OCI-LY1 (cell line): ENCODE data around the gene RSPRY1.
"Not testable (repeated sequence)": the region's sequence is repeated elsewhere in the genome, so short reads cannot be mapped to it uniquely, and the experiment has no call there.

Source experiments
- H2AFZ ChIP-seq: fragments of 200-600 bp; sonication (generic), shearing (Covaris generic); 2 replicates; pipeline ENCODE4 v1.6.0; 2014; ENCODE audit warnings: antibody characterized with exemption, mild to moderate bottlenecking, low read length
- H3F3A ChIP-seq: fragments of 200-600 bp; sonication (generic), shearing (Covaris generic); 2 replicates; pipeline ENCODE4 v1.6.0; 2014; ENCODE audit warnings: mild to moderate bottlenecking, antibody characterized with exemption, low read length, moderate library complexity; ENCODE audit not compliant: insufficient read depth
- H3K27ac ChIP-seq: fragments of 200-600 bp; sonication (generic); 2 replicates; pipeline ENCODE4 v1.5.1; 2014; ENCODE audit warnings: low read length, mixed run types, mild to moderate bottlenecking, low read depth; ENCODE audit not compliant: poor library complexity, severe bottlenecking
- H3K27me3 ChIP-seq: fragments of 200-600 bp; sonication (generic); 2 replicates; pipeline ENCODE4 v1.6.0; 2014; ENCODE audit warnings: antibody characterized with exemption, mild to moderate bottlenecking, low read length, moderate library complexity; ENCODE audit not compliant: insufficient read depth
- H3K36me3 ChIP-seq: fragments of 200-600 bp; sonication (generic); 2 replicates; pipeline ENCODE4 v1.6.1; 2014; ENCODE audit warnings: mild to moderate bottlenecking, antibody characterized with exemption, low read length, moderate library complexity, mixed read lengths; ENCODE audit not compliant: insufficient read depth
- H3K4me1 ChIP-seq: fragments of 200-600 bp; sonication (generic); 2 replicates; pipeline ENCODE4 v1.5.1; 2014; ENCODE audit warnings: mild to moderate bottlenecking, low read length, moderate library complexity; ENCODE audit not compliant: insufficient read depth, severe bottlenecking
- H3K4me2 ChIP-seq: fragments of 200-600 bp; sonication (generic), shearing (Covaris generic); 2 replicates; pipeline ENCODE4 v1.6.1; 2014; ENCODE audit warnings: low read length
- H3K4me3 ChIP-seq: fragments of 200-600 bp; sonication (generic); 2 replicates; pipeline ENCODE4 v1.5.1; 2014; ENCODE audit warnings: low read length, low read depth, mild to moderate bottlenecking, mixed read lengths; ENCODE audit not compliant: poor library complexity, severe bottlenecking
- H3K79me2 ChIP-seq: fragments of 200-600 bp; shearing (Covaris generic); 2 replicates; pipeline ENCODE4 v1.6.1; 2016; ENCODE audit warnings: mixed run types, low read length, mixed read lengths; ENCODE audit not compliant: insufficient read depth
- H3K9ac ChIP-seq: fragments of 200-600 bp; sonication (generic), shearing (Covaris generic); 2 replicates; pipeline ENCODE4 v1.6.1; 2014; ENCODE audit warnings: mild to moderate bottlenecking, low read length, mixed read lengths
- H3K9me2 ChIP-seq: fragments of 200-600 bp; sonication (generic), shearing (Covaris generic); 2 replicates; pipeline ENCODE4 v1.6.1; 2014; ENCODE audit warnings: low read depth, mild to moderate bottlenecking, low read length, mixed read lengths
- H3K9me3 ChIP-seq: fragments of 200-600 bp; shearing (Covaris generic); 2 replicates; pipeline ENCODE4 v1.6.1; 2014; ENCODE audit warnings: low read length, mixed read lengths
- H4K20me1 ChIP-seq: fragments of 200-600 bp; sonication (generic), shearing (Covaris generic); 2 replicates; pipeline ENCODE4 v1.6.0; 2016; ENCODE audit warnings: mild to moderate bottlenecking, low read length; ENCODE audit not compliant: insufficient read depth
- EZH2 ChIP-seq: fragments of 200-600 bp; sonication (generic), shearing (Covaris generic); IDR thresholded peaks from 2 replicates; pipeline ENCODE4 v1.8.0; 2017; ENCODE audit warnings: borderline replicate concordance, mixed run types, mild to moderate bottlenecking, antibody characterized with exemption, low read length, moderate library complexity, mixed read lengths
- TF ChIP-seq, protein P1 (sequence below): fragments of 200-600 bp; sonication (generic), shearing (Covaris generic); IDR thresholded peaks from 2 replicates; pipeline ENCODE4 v1.5.1; 2017; ENCODE audit warnings: mild to moderate bottlenecking, antibody characterized with exemption, low read length, moderate library complexity, mixed read lengths

The RSPRY1 gene

GRCh38 chr16:57196286-57196685 is 10.2 kb downstream of the RSPRY1 start:
- Histone ChIP-seq H3K9me3 (no peaks in the 10 kb centered on the region), H3K27ac (no peak overlapping the region), H2AFZ (no peak overlapping the region), H3F3A (no peaks in the 10 kb centered on the region), H3K4me3 (no peak overlapping the region), H3K4me1 (peaks cover 2% of the 10 kb centered on the region), H3K36me3 (peaks cover 5% of the 10 kb centered on the region), H3K27me3 (no peaks in the 10 kb centered on the region), H3K9me2 (no peaks in the 10 kb centered on the region), H4K20me1 (no peaks in the 10 kb centered on the region), H3K79me2 (peaks cover 42% of the 10 kb centered on the region), H3K4me2 (no peak overlapping the region), H3K9ac (no peak overlapping the region)
- TF ChIP-seq, protein P1, sequence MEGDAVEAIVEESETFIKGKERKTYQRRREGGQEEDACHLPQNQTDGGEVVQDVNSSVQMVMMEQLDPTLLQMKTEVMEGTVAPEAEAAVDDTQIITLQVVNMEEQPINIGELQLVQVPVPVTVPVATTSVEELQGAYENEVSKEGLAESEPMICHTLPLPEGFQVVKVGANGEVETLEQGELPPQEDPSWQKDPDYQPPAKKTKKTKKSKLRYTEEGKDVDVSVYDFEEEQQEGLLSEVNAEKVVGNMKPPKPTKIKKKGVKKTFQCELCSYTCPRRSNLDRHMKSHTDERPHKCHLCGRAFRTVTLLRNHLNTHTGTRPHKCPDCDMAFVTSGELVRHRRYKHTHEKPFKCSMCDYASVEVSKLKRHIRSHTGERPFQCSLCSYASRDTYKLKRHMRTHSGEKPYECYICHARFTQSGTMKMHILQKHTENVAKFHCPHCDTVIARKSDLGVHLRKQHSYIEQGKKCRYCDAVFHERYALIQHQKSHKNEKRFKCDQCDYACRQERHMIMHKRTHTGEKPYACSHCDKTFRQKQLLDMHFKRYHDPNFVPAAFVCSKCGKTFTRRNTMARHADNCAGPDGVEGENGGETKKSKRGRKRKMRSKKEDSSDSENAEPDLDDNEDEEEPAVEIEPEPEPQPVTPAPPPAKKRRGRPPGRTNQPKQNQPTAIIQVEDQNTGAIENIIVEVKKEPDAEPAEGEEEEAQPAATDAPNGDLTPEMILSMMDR = no peak

GRCh38 chr16:57196753-57197152 is 10.6 kb downstream of the RSPRY1 start:
- Histone ChIP-seq H3K9me3 (no peaks in the 10 kb centered on the region), H4K20me1 (no peaks in the 10 kb centered on the region), H3K4me1 (peaks cover 2% of the 10 kb centered on the region), H3F3A (no peaks in the 10 kb centered on the region), H3K4me2 (no peak overlapping the region), H3K9ac (no peak overlapping the region), H3K4me3 (no peak overlapping the region), H3K79me2 (peaks cover 37% of the 10 kb centered on the region), H3K27me3 (no peaks in the 10 kb centered on the region), H3K36me3 (peaks cover 5% of the 10 kb centered on the region), H3K9me2 (no peaks in the 10 kb centered on the region), H3K27ac (no peak overlapping the region), H2AFZ (no peak overlapping the region)
- TF ChIP-seq, protein P1 = no peak
- TF ChIP-seq EZH2 = no peak

GRCh38 chr16:57200321-57200720 is 14.2 kb downstream of the RSPRY1 start:
- H3K4me3 ChIP-seq, H3K4me1 ChIP-seq, H3F3A ChIP-seq, H3K27ac ChIP-seq, H3K9ac ChIP-seq, H4K20me1 ChIP-seq, H3K9me2 ChIP-seq, H3K9me3 ChIP-seq, H3K27me3 ChIP-seq, H2AFZ ChIP-seq, H3K4me2 ChIP-seq: not testable (repeated sequence)
- H3K36me3 ChIP-seq = peaks cover 15% of the 10 kb centered on the region
- H3K79me2 ChIP-seq = peaks cover 14% of the 10 kb centered on the region; the same call in 1 of the 2 replicates

DNA sequence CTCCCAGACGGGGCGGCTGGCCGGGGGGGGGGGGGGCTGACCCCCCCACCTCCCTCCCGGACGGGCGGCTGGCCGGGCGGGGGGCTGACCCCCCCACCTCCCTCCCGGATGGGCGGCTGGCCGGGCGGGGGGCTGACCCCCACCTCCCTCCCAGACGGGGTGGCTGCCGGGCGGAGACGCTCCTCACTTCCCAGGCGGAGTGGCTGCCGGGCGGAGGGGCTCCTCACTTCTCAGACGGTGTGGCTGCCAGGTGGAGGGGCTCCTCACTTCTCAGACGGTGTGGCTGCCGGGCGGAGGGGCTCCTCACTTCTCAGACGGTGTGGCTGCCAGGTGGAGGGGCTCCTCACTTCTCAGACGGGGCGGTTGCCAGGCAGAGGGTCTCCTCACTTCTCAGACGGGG is 14.8 kb downstream of the RSPRY1 start:
- not testable (repeated sequence) for H3K27me3 ChIP-seq, H3K9ac ChIP-seq, H3F3A ChIP-seq, H4K20me1 ChIP-seq, H3K9me2 ChIP-seq, H3K4me3 ChIP-seq, H3K4me2 ChIP-seq, H2AFZ ChIP-seq, H3K4me1 ChIP-seq, H3K9me3 ChIP-seq, H3K27ac ChIP-seq
- Histone ChIP-seq H3K36me3 (peaks cover 21% of the 10 kb centered on the region), H3K79me2 (peaks cover 14% of the 10 kb centered on the region; the same call in 1 of the 2 replicates)
